Ovary (tissue), 3 donors: ENCODE measurements around the gene PPM1D.

Source experiments
- POLR2A ChIP-seq: fragments of 450-650 bp; IDR thresholded peaks from one replicate; pipeline ENCODE4 v1.6.1; 2017; ENCODE audit warnings: antibody characterized with exemption, mild to moderate bottlenecking, moderate library complexity
- TF ChIP-seq, protein P1 (sequence below), 3 donors: fragments of 450-650 bp in 2 of 3; fragments of 200-600 bp in 1 of 3; IDR thresholded peaks; one replicate each; pipeline versions ENCODE4 v1.5.1 to v1.8.0; 2016 to 2022; ENCODE audit warnings: antibody characterized with exemption in 3 of 3, mild to moderate bottlenecking in 1 of 3
- donor health status: DM: no; HTN: no; CAD: no.

DNA sequence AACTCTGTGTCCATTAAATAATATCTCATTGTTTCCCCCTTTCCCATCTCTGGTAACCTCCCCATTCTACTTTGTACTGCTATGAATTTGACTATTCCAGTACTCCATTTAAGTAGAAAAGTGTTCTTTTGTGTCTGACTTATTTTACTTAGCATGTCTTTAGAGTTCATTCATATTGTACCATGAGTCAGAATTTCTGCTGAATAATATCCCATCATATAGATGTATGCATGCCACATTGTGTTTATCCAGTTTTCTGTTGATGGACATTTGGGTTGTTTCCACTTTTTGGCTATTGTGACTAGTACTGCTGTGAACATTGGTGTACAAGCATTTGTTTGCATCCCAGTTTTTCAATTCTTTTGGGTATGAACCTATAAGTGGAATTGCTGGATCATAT, 6.0 kb downstream of the PPM1D start:
- no peak for TF ChIP-seq POLR2A
- TF ChIP-seq, protein P1, sequence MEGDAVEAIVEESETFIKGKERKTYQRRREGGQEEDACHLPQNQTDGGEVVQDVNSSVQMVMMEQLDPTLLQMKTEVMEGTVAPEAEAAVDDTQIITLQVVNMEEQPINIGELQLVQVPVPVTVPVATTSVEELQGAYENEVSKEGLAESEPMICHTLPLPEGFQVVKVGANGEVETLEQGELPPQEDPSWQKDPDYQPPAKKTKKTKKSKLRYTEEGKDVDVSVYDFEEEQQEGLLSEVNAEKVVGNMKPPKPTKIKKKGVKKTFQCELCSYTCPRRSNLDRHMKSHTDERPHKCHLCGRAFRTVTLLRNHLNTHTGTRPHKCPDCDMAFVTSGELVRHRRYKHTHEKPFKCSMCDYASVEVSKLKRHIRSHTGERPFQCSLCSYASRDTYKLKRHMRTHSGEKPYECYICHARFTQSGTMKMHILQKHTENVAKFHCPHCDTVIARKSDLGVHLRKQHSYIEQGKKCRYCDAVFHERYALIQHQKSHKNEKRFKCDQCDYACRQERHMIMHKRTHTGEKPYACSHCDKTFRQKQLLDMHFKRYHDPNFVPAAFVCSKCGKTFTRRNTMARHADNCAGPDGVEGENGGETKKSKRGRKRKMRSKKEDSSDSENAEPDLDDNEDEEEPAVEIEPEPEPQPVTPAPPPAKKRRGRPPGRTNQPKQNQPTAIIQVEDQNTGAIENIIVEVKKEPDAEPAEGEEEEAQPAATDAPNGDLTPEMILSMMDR (IDR thresholded peaks at IDR 0.05) = no peak
